HepG2 (cell line): Measurements from ENCODE around the gene SP3.

ENCODE experiments used
- DR1 ChIP-seq: sonication (generic); formaldehyde crosslinking; IDR thresholded peaks from 2 replicates; pipeline ENCODE4 v1.8.0; 2021; ENCODE audit warnings: mild to moderate bottlenecking, missing genetic modification reagents, inconsistent platforms
- EZH2 ChIP-seq: conservative IDR thresholded peaks from 2 replicates; pipeline ENCODE4 v1.6.1; 2012; ENCODE audit warnings: mild to moderate bottlenecking, low read depth, low read length, moderate library complexity
- MZF1 ChIP-seq: sonication (generic); formaldehyde crosslinking; IDR thresholded peaks from 2 replicates; pipeline ENCODE4 v1.8.1; 2023; ENCODE audit warnings: mild to moderate bottlenecking, missing genetic modification reagents, borderline replicate concordance
- ZNF24 ChIP-seq: fragments of 450-650 bp; IDR thresholded peaks from 2 replicates; pipeline ENCODE4 v1.6.1; 2017; ENCODE audit warnings: antibody characterized with exemption, mild to moderate bottlenecking
- ZNF530 ChIP-seq: sonication (generic); formaldehyde crosslinking; IDR thresholded peaks from 2 replicates; pipeline ENCODE4 v1.5.0; 2020; ENCODE audit warnings: low read depth, mild to moderate bottlenecking, missing genetic modification reagents
- ZNF543 ChIP-seq: sonication (generic); formaldehyde crosslinking; IDR thresholded peaks from 2 replicates; pipeline ENCODE4 v1.4.0; 2020; ENCODE audit warnings: mild to moderate bottlenecking, missing genetic modification reagents

DNA sequence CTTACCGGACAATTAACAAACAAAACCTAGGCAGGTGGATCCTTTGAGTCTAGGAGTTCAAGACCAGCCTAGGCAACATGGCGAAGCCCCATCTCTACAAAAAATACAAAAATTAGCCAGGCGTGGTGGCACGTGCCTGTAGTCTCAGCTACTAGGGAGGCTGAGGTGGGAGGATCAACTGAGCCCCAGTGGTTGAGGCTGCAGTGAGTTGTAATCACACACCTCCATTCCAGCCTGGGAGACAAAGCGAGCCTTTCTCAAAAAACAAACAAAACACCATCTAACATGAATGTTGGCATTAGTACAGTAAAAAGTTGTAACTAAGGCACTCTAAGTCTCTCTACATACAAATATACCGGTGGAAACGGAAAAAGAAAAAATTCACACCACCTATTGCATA, 5.3 kb downstream of the SP3 start:
- TF ChIP-seq ZNF24 (no peak), MZF1 (CRISPR knock-in tag) (no peak), EZH2 (no peak), ZNF530 (no peak), DR1 (CRISPR knock-in tag) (no peak), ZNF543 (CRISPR knock-in tag) (no peak)
